SK-N-SH treated with all-trans-retinoic acid at 6 μM for 48 hours (cell line): ENCODE results near the gene ZNF319.

Experiments used
- ATAC-seq: fragments of 200-7000 bp; cut with Tn5 transposase; 3 replicates; pipeline ENCODE4 v1.9.1; 2020; ENCODE audit warnings: mild to moderate bottlenecking, moderate library complexity
- ARNTL ChIP-seq: fragments of 450-650 bp; formaldehyde crosslinking; IDR thresholded peaks from 2 replicates; pipeline ENCODE4 v1.5.0; 2020; ENCODE audit warnings: low read depth, mild to moderate bottlenecking, moderate library complexity, borderline replicate concordance
- BACH2 ChIP-seq: fragments of 250-450 bp; sonication (Bioruptor Pico); IDR thresholded peaks from 2 replicates; pipeline ENCODE4 v1.9.0; 2021; ENCODE audit warnings: mild to moderate bottlenecking, borderline replicate concordance
- CREB5 ChIP-seq: fragments of 250-450 bp; sonication (Bioruptor Pico); IDR thresholded peaks from 2 replicates; pipeline ENCODE4 v1.5.1; 2020; ENCODE audit warnings: low read depth, mild to moderate bottlenecking, moderate library complexity
- CSDC2 ChIP-seq: fragments of 250-450 bp; sonication (Bioruptor Pico); IDR thresholded peaks from 2 replicates; pipeline ENCODE4 v1.5.0; 2020; ENCODE audit warnings: mild to moderate bottlenecking, moderate library complexity
- CSRNP3 ChIP-seq: fragments of 250-450 bp; sonication (Bioruptor Pico); IDR thresholded peaks from 2 replicates; pipeline ENCODE4 v1.5.1; 2021; ENCODE audit warnings: mild to moderate bottlenecking, moderate library complexity
- GLIS3 ChIP-seq: fragments of 250-450 bp; sonication (Bioruptor Pico); IDR thresholded peaks from 2 replicates; pipeline ENCODE4 v1.5.0; 2020; ENCODE audit warnings: mild to moderate bottlenecking, moderate library complexity
- ISL1 ChIP-seq: fragments of 250-450 bp; sonication (Bioruptor Pico); IDR thresholded peaks from 2 replicates; pipeline ENCODE4 v2.1.2; 2022; ENCODE audit warnings: mild to moderate bottlenecking, moderate library complexity
- OSR1 ChIP-seq: fragments of 250-450 bp; sonication (Bioruptor Pico); IDR thresholded peaks from 2 replicates; pipeline ENCODE4 v1.8.0; 2022; ENCODE audit warnings: moderate library complexity, mild to moderate bottlenecking, inconsistent platforms
- PATZ1 ChIP-seq: fragments of 250-450 bp; sonication (Bioruptor Pico); IDR thresholded peaks from 2 replicates; pipeline ENCODE4 v1.8.0; 2020; ENCODE audit warnings: mild to moderate bottlenecking, moderate library complexity, borderline replicate concordance
- PPARA ChIP-seq: fragments of 250-450 bp; sonication (Bioruptor Pico); IDR thresholded peaks from 2 replicates; pipeline ENCODE4 v1.5.0; 2020; ENCODE audit warnings: mild to moderate bottlenecking, borderline replicate concordance
- RARB ChIP-seq: fragments of 250-450 bp; sonication (Bioruptor Pico); IDR thresholded peaks from 2 replicates; pipeline ENCODE4 v1.8.0; 2021; ENCODE audit warnings: mild to moderate bottlenecking, moderate library complexity
- SNAI2 ChIP-seq: fragments of 250-450 bp; sonication (Bioruptor Pico); IDR thresholded peaks from 2 replicates; pipeline ENCODE4 v1.5.0; 2020; ENCODE audit warnings: mild to moderate bottlenecking, moderate library complexity
- TCF4 ChIP-seq: fragments of 250-450 bp; sonication (Bioruptor Pico); IDR thresholded peaks from 2 replicates; pipeline ENCODE4 v1.8.0; 2021; ENCODE audit warnings: mild to moderate bottlenecking, moderate library complexity, borderline replicate concordance
- TOX ChIP-seq: fragments of 250-450 bp; sonication (Bioruptor Pico); IDR thresholded peaks from 2 replicates; pipeline ENCODE4 v1.8.0; 2021; ENCODE audit warnings: mild to moderate bottlenecking, moderate library complexity, borderline replicate concordance
- ZC3H10 ChIP-seq: fragments of 250-450 bp; sonication (Bioruptor Pico); IDR thresholded peaks from 2 replicates; pipeline ENCODE4 v1.5.1; 2021; ENCODE audit warnings: mild to moderate bottlenecking, moderate library complexity
- ZFP3 ChIP-seq: fragments of 250-450 bp; sonication (Bioruptor Pico); IDR thresholded peaks from 2 replicates; pipeline ENCODE4 v1.5.0; 2020; ENCODE audit warnings: mild to moderate bottlenecking, moderate library complexity
- ZFP30 ChIP-seq: fragments of 450-650 bp; formaldehyde crosslinking; IDR thresholded peaks from 2 replicates; pipeline ENCODE4 v1.5.0; 2022; ENCODE audit warnings: mild to moderate bottlenecking, moderate library complexity
- ZNF565 ChIP-seq: fragments of 450-650 bp; formaldehyde crosslinking; conservative IDR thresholded peaks from 2 replicates; pipeline ENCODE4 v1.5.0; 2020; ENCODE audit warnings: low read depth, mild to moderate bottlenecking, moderate library complexity
- ZNF70 ChIP-seq: fragments of 450-650 bp; formaldehyde crosslinking; IDR thresholded peaks from 2 replicates; pipeline ENCODE4 v1.5.0; 2020; ENCODE audit warnings: mild to moderate bottlenecking, moderate library complexity
- ZNF8 ChIP-seq: fragments of 450-650 bp; formaldehyde crosslinking; IDR thresholded peaks from 2 replicates; pipeline ENCODE4 v1.5.0; 2020; ENCODE audit warnings: mild to moderate bottlenecking, moderate library complexity
- TF ChIP-seq, protein P1 (sequence below): fragments of 250-450 bp; sonication (Bioruptor Pico); IDR thresholded peaks from 2 replicates; pipeline ENCODE4 v1.5.0; 2020; ENCODE audit warnings: mild to moderate bottlenecking, moderate library complexity
- TF ChIP-seq, protein P2 (sequence below): fragments of 250-450 bp; sonication (Bioruptor Pico); IDR thresholded peaks from 2 replicates; pipeline ENCODE4 v1.8.0; 2021; ENCODE audit warnings: low read depth, mild to moderate bottlenecking, moderate library complexity, borderline replicate concordance

The ZNF319 gene

GRCh38 chr16:58019866-58020538 lies 19.5 kb upstream of the ZNF319 start:
- TF ChIP-seq ZFP3 (CRISPR knock-in tag) (no peak), CREB5 (CRISPR knock-in tag) (no peak), CSRNP3 (CRISPR knock-in tag) (no peak), GLIS3 (no peak), PATZ1 (no peak), ZNF565 (CRISPR knock-in tag) (no peak), CSDC2 (CRISPR knock-in tag) (no peak), ISL1 (no peak), SNAI2 (CRISPR knock-in tag) (no peak), ZFP30 (CRISPR knock-in tag) (no peak), BACH2 (CRISPR knock-in tag) (no peak), TOX (CRISPR knock-in tag) (no peak), ARNTL (CRISPR knock-in tag) (no peak), TCF4 (CRISPR knock-in tag) (no peak), RARB (CRISPR knock-in tag) (no peak)
- TF ChIP-seq, protein P1, sequence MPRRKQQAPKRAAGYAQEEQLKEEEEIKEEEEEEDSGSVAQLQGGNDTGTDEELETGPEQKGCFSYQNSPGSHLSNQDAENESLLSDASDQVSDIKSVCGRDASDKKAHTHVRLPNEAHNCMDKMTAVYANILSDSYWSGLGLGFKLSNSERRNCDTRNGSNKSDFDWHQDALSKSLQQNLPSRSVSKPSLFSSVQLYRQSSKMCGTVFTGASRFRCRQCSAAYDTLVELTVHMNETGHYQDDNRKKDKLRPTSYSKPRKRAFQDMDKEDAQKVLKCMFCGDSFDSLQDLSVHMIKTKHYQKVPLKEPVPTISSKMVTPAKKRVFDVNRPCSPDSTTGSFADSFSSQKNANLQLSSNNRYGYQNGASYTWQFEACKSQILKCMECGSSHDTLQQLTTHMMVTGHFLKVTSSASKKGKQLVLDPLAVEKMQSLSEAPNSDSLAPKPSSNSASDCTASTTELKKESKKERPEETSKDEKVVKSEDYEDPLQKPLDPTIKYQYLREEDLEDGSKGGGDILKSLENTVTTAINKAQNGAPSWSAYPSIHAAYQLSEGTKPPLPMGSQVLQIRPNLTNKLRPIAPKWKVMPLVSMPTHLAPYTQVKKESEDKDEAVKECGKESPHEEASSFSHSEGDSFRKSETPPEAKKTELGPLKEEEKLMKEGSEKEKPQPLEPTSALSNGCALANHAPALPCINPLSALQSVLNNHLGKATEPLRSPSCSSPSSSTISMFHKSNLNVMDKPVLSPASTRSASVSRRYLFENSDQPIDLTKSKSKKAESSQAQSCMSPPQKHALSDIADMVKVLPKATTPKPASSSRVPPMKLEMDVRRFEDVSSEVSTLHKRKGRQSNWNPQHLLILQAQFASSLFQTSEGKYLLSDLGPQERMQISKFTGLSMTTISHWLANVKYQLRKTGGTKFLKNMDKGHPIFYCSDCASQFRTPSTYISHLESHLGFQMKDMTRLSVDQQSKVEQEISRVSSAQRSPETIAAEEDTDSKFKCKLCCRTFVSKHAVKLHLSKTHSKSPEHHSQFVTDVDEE (CRISPR knock-in tag): no peak
- no peak for ATAC-seq

DNA sequence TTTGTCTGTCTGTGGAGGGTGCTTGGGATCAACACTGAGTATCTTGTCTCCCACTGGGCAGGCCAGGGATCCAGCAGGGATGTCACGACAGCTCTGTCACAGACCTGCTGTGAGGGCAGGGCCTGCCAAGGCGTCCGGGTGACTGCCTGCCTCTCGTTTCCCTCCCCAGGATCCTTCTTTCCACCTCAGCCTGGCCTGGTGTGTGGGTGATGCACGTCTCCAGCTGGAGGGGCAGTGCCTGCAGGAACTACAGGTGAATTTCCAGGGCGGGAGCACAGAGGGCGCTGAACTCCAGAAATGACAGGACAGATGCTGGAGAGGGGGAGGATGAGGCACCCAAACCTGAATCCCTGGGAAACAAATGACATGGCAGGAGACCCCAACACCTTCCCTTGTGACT lies 18.3 kb upstream of the ZNF319 start:
- ATAC-seq: no peak
- TF ChIP-seq ARNTL (CRISPR knock-in tag) (no peak), SNAI2 (CRISPR knock-in tag) (no peak), PPARA (CRISPR knock-in tag) (no peak), ISL1 (no peak), CREB5 (CRISPR knock-in tag) (no peak), OSR1 (CRISPR knock-in tag) (no peak), BACH2 (CRISPR knock-in tag) (no peak), TCF4 (CRISPR knock-in tag) (no peak), ZNF565 (CRISPR knock-in tag) (no peak), ZNF8 (no peak), RARB (CRISPR knock-in tag) (no peak), ZC3H10 (CRISPR knock-in tag) (no peak), ZFP30 (CRISPR knock-in tag) (no peak), ZNF70 (CRISPR knock-in tag) (no peak), TOX (CRISPR knock-in tag) (no peak), CSDC2 (CRISPR knock-in tag) (no peak), GLIS3 (no peak), PATZ1 (no peak)
- TF ChIP-seq, protein P1 (CRISPR knock-in tag): no peak
- TF ChIP-seq, protein P2, sequence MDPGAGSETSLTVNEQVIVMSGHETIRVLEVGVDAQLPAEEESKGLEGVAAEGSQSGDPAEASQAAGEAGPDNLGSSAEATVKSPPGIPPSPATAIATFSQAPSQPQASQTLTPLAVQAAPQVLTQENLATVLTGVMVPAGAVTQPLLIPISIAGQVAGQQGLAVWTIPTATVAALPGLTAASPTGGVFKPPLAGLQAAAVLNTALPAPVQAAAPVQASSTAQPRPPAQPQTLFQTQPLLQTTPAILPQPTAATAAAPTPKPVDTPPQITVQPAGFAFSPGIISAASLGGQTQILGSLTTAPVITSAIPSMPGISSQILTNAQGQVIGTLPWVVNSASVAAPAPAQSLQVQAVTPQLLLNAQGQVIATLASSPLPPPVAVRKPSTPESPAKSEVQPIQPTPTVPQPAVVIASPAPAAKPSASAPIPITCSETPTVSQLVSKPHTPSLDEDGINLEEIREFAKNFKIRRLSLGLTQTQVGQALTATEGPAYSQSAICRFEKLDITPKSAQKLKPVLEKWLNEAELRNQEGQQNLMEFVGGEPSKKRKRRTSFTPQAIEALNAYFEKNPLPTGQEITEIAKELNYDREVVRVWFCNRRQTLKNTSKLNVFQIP: no peak
